ENCODE results near the gene PLXNA2.

The PLXNA2 gene

DNA sequence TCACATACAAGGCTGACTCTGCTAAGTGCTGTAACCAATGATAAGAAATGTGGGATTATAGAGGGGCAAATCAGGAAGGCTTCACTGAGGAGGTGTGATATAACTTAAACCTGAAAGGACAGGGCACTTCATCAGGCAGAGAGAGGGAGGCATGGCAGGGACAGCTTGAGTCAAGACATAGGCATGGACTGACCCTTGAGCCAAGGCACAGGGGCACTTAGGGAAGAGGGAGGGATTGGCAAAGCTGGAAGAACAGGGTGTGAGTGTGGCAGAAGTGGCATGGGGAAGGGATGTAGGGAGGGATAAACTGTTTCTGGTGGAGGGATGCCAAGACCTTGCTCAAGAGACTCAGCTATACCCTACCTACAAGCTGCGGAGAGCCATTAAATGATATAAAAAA lies 81.3 kb downstream of the PLXNA2 start:
- no peak for DNase-seq (ENCODE audit: low spot score)

DNA sequence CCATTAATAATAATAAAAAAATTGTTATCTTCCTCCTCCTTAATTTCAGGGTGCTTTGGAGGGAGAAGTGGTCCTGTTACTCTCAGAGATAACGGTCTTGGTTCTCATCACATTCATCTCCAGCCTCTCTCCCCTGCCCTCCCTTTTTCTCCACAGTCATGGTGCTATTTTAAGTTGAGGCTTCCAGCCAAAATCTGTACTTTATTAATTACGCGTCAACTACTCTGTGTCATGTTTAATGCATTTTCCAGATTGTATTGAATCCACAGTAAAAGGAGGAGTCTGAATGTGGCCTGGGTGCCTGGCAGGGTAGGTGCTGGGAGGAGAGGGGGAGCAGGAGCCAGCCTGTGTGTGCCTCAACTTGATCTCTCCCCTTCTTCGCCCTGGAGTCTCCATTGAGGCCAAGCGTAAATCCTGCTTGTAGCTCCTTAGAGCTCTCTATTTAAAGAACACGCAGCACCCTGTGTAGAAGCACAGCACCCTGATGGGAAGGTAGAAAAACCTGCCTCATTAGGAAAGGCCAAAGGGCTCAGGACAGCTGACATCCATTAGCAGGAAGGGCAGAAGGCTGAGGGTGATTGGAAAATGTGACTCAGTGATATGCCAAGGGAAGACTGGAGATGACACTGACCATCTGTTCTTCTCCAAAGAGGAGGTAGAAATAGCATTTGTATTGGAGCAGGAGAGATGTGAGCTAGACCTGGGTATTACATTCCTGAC lies 82.4 kb downstream of the PLXNA2 start:
- DNase-seq (ENCODE audit: low spot score) = no peak

DNA sequence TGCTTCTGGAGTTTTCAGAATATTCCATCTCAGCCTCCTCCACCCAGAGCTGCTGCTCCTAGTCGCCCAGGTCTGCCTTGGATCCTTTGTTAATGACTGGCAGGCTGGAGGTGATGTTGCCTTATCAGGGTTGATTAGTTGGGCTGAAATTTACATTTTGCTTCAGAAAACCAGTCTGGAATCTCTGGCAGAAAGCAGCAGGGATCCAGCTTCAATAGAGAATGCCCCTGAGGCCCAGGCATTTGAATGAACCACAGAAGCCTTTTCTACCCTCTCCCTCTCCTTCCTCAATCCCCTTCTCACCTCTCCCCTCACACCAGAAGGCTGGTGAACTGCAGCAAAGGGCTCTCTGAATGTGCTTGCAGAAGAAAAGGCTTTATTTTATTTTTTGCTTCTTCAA lies 83.2 kb downstream of the PLXNA2 start:
- no peak for DNase-seq (ENCODE audit: low spot score)

DNA sequence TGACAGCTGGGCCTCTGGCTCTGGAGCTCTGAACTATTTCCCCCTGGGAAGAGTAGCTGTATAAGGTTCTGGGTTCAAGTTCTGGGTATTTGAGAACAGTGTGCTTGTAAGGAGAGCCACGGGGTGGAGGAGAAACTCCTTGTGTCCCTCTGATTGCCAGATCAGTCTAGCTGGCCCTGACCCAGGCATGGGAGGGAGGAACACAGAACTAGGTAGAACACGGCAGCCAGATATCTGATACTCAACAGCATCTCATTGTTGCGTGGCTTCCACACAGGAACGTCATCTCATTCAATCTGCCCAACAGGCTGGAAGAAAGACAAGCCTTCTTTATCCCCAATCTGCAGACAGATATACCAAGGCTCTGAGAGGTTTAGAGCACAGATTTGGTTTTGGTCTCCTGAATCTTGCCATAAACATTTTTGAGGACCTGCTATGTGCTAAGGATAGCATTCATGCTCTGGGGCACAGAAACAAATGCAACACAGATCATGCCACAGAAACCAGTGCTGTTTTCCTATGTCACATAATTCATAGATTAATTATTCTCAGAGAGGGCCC lies 83.8 kb downstream of the PLXNA2 start:
- DNase-seq (ENCODE audit: low spot score) = no peak

DNA sequence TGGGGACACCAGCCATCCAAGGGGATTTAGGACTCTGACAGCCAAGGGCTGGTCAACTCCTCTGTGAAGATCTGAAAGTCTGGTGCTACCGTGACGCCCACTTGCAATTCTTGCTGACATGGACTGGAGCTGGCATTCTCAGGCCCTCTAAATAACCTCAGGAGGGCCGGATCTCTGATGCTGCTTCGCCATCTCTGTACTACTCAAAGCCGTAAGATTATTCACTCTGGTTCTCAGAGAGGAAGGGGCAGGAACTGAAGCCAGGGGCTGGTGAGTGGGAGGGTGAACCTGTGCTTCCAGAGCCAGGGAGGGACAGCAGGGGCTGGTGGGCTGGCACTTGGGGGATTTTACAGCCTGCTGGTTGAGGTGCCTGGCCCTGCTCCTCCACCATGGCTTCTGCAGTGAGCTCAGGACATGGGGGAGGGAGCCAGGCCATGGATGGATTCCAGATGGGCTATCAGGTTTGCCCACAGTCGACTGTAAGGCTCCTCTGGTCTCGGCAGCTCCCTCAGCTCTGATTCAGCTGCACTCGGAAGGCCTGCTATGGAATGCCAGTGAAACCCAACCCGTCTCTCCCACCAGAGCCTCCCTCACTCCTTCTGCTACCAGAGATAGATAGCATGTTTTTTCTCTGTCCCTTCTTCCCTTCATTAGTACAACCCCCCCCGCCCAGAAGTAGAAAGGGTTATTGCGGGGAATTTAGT lies 84.5 kb downstream of the PLXNA2 start:
- DNase-seq (ENCODE audit: low spot score) = no peak

DNA sequence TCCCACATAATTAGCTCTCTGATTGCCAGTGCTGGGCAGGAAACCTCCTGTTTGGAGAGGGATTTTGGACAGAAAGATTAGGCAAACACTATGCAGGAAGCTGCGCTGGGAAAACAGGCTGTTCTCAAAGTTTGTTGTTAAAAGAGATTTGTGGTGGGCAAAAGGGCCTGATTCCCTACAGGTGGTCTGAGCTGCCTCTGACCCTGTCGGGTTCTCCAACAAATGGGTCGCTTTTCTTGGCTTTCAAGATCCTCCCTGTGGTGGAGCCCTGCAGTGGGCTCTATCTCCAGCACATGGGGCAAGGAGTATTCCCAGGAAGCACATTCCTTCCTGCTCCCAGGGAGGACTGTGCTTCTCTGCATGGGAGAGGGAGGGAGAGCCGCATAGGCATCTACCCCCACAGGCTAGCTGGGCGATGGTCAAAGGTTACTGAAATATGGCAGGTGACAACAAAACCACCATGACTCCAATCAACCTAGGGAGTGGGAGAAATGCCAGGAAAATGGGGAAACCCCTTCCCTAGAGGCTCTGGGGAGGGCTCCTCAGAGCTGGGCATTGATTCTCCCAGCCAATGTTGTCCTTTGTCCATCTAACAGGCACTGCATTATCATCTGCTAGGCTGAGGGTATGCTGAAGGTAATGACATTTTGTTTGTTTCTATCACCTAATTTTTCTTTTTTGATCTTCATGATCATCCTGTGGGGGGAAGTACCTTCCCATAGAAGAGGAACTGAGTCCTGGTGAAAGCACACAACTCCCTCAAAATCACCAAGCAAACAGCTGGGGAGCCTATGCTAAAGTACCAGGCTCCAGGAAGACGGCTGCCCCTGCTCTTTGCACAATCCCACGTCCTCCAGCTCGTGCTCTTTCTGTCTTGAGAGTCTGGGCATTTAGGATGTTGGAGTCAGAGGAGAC lies 85.3 kb downstream of the PLXNA2 start:
- DNase-seq (ENCODE audit: low spot score) = no peak

DNA sequence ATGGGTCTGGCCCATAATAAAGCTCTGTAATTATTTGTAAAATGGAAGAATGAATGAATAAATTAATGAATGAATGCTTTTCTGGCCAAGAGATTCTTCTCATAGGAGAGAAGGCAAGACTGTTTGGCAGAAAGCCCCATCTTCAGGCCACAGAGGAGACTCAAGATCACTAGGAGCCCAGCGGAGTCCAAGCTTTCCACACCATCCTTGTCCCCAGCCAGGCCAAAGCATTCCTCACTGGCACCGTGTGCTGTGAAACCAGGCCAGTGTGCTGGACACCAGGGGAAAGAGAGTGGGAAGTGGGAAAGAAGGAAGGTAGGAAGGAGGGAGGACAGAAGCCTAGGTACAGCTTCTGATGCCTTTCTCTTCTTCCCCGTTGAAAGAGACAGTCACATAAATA lies 86.4 kb downstream of the PLXNA2 start:
- no peak for DNase-seq (ENCODE audit: low spot score)

DNA sequence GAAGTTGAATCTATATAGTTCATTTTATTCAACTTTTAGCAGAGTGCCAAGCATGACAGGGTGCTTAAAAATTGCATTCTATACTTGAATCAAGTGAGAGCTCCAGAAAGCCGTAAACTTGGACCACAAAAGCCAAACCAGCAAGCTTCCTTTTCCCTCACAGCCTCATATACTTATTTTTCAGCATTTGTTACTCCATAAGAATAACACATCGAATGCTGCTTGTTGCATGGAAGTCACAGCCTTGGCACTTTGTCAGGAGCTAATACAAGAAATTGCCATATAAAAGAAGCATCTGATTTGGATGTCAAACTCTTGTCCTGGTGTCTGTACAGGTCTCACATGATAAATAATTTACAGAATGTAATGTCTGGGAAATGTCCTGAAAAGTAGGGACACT lies 87.4 kb downstream of the PLXNA2 start:
- no peak for DNase-seq (ENCODE audit: low spot score)

DNA sequence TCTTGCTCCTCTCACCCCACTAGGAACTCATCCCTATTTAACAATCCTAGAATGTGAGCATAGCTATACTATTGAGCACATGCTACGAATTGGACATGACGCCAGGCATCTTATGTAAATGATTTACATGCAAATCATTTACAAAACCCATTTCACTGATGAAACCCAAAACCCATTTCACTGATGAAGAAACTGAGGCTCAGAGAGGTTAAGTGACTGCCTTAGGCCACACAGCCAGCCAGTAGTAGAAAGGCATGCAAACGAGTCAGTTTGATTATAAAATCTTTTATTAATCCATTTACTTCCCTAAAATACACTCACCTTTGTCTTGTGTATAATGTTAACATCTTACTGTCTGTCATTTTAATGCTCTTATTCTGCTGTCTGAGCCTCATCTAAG lies 87.9 kb downstream of the PLXNA2 start:
- DNase-seq (ENCODE audit: low spot score) = no peak

DNA sequence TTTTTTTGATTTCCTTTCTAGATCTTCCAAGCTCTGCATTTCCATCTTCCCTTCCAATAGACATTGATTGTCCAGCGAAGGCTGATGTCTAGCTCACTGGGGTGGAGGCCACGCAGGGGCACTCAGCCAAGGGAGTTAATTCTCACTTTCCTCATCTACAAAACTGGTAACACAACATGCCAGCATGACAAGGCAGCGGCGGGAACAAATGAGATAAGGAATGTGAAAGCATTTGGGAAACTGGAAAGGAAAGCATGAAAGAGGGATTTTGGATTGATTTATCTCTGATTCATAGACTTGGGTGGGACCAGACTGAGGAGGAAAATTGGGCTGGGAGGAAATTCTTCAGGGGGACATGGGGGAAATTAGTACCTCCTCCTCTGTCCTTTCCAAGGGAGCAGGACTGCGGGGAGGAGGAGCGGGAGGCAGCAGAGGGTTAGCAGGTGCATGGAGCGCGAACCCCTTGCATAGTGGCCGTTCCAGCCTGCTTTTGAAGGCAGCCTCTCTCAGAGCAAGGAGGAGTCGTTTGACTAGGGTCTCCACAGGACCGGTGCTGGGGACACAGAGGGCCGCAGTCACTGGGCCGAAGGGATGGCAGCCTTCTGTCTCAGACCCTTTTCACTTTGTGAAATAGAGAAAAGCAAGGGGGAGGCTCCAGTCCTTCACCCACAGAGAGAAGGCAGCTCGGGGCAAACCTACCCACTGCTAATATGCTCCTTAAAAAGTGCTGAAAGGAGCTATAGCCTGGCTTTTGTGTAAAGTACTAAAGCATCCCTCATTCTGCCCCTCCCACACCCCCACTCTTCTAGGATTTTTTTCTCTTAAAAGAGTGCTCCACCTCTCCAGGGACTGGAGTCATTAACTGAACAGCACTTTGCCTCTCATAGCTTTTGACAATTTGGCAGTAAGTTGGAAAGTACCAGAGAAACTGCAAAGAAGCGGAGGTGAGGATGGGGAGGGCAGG lies 89.2 kb downstream of the PLXNA2 start:
- DNase-seq (ENCODE audit: low spot score) = no peak

DNA sequence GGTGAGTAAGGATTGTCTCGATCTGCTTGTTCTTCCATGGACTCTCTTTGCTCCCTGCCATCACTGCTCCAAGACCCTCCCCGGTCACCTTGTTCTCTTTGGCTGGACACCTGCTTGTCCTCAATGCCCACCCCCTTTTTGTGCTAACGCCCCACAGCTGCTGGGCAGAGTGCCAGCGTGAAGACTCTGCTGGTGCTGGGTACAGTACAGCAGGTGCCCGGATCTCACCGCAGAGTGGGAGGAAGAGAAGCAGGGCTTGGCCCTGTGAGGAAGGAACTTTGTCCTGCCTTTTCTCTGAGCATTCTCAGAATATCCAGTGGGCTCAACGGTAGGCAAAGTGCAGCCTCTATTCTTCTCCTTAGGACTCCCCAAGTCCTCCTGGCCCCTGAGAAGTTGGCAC lies 90.1 kb downstream of the PLXNA2 start:
- no peak for DNase-seq (ENCODE audit: low spot score)

DNA sequence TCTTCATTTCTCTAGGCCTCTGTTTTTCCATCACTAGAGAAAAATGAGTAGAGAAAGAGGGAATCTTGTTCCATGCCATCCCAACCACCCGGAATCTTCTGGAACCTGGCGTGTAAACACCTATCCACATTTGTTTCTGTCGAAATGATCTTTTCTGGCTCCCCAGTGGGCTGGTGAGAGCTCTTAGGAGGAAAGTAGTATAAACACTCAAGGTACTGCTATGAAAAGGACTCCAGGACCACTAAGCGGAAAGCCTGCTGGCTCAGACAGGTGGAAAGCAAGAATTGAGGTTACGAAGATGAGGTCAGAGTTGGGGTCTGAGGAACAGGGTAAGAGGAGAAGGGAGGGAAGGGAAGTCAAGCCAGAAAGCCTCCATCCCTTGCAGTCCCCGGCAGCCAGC lies 90.8 kb downstream of the PLXNA2 start:
- DNase-seq (ENCODE audit: low spot score) = no peak

DNA sequence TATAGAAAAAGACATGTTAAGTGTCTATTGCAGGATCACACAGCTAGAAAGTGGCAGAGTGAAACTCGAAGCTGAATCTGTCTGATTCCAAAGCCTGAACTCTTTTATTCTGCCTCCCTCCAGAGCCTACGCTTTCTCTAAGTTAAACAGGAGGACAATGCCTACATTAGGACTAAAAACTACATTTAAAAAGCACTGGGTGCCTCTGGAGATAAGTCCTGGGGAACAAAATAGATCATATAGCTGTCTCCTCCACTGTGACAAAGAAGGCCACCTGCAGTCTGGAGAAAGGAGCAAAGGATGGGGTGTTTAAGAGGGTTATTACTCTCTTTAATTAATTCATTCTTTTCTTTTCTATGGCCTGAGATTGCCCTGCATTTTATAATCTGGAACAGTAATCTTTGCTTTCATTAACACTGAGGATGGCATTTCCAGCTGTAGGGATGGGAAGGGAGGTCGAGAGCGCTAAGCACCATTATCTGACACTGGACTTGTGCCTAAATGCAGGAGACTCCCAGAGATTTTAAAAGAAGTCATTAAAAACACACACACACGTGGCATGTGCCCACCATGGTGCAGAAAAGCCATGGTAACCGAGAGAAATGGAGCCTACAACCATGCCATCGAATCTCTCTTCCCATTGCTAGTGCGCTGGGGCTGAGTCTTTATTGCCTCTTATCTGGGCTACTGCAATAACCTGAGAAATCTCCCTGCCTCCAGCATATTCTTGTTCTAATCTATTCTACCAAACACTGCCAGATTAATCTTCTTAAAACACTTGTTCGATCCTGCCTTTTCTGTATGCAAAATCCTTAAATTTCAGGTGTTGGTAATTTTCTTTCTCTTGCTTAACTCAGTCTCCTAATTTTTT lies 92.2 kb downstream of the PLXNA2 start:
- no peak for DNase-seq (ENCODE audit: low spot score)

DNA sequence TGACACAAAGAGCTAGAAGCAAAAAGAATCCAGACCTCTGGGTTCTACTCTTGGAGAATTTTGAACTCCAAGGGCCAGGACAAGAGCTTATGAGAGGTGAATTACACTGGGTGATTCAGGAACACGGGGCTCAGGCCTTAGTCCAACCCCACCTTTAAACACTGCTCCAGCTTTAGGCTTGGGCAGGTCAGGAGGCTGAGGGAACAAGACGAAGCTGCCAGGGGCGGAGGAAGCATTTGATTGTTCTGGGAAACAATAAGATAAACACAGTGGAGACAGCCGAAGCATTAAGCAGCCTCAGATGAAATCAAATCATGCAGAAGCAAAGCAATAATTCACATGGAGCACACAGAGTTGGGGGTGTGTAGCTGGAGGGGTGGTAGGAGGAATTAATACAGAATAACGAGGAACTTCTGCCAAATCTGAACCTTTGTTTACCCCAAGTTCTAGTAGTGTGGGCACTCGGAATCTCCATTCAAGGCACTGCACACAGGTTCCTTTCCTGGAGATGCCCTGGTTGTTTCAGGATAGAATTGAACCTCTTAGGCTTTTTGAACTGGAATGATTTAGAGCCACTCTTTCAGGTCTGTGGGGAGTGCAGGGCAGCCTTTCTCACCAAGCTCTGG lies 93.2 kb downstream of the PLXNA2 start:
- DNase-seq (ENCODE audit: low spot score) = no peak

DNA sequence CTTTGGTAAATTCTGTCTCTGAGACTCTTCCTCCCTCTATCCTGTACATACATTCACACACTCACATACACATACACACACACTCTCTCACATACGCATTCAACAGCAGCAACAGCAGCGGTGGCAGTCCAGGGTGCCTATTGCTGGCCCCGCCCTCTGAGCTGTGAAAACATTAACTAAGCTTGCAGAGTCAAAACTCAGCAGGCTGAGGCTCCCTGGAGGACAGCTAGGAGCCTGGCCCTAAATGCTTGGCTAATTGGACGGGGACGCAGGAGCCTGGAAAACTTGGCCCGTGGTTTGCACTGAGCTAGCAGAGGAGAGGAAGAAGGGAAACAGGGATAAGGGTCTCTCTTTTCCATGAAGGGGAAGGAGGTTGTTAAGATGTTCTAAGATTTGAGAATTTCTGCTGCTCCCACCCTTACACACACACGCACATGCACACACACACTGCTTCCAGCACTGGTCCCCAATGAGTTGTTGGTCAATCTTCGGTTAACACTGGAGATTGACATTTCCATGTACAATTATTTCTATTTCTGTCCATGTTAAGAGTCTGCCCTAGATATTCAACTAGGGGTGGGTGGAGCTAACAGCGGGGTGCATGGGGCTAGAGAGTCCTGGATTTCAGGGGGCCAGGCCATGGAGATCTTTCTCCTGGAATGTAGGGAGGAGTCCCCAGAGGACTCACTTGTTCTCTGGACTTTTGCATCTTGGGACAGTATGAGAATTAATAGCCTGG lies 94.2 kb downstream of the PLXNA2 start:
- DNase-seq (ENCODE audit: low spot score) = no peak

DNA sequence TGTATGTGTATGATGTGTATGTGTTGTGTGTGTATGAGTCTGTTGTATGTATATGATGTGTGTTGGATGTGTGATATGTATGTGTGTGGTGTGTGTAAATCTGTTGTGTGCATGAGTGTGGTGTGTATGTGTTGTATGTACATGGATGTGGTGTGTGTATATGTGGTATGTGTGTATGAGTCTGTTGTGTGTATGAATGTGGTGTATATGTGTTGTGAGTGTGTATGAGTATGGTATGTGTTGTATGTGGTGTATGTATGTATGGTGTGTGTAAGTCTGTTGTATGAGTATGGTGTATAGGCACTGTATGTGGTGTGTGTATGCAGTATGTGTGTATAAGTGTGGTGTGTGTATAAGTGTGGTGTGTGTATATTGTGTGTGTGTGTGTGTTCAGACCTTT lies 95.0 kb downstream of the PLXNA2 start:
- DNase-seq (ENCODE audit: low spot score) = no peak

DNA sequence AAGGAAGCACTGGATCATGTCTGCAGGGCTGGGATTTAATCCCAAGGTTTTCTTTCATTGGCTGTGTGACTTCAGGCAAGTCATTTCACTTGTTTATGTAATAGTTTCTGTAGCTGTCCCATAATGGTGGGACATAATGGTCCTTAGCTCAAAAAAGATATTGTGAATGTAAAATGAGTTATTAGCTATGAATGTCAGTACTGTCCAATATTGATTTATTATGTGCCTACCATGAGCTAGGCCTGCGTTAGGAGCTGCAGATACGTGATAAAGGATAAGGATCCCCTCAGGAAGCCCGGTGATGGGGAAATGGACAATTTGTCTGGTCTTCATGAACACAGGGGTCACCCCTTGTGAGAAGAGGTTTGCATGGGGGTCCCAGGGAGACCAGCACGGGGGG lies 95.8 kb downstream of the PLXNA2 start:
- no peak for DNase-seq (ENCODE audit: low spot score)

DNA sequence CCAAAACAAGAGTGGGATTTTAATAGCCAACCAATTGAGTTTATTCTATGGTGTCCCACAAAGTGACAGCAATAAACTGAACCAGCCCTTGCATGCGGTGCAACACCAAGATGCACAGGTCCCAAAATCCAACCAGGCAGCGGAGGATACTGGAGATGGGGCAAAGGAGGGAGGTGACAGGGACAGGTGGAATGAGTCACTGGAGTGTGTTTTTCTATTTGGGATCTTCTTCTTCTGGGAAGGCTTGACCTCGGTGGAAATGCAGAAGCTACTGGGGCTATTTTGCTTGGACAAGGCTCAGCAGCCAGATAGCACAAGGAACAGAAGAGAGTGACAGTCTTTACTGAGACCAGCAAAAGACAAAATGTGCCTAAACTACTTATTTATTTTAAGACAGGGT lies 97.5 kb downstream of the PLXNA2 start:
- DNase-seq (ENCODE audit: low spot score) = no peak

DNA sequence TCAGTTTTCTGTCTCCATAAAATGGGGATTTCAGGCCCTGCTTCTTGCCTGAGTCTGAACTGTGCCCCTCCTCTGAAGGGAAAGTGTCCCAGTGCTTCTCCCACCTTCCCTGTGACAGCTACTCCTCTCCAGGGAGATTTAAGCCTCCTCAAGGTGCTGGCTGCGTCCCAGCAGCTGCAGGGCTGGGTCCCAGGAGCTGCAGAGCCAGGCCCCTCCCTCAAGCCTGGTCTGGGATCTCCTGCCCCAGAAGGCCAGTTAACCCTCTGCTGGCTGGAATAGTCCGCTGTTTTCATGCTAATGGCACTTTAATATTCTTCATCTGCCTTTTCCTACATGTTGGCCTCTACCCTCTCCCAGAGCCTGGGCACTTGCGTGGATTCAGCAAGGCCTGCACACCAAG lies 99.0 kb downstream of the PLXNA2 start:
- no peak for DNase-seq (ENCODE audit: low spot score)

Data from RKO (cell line).